ENCODE results near the gene CD300H.

DNA sequence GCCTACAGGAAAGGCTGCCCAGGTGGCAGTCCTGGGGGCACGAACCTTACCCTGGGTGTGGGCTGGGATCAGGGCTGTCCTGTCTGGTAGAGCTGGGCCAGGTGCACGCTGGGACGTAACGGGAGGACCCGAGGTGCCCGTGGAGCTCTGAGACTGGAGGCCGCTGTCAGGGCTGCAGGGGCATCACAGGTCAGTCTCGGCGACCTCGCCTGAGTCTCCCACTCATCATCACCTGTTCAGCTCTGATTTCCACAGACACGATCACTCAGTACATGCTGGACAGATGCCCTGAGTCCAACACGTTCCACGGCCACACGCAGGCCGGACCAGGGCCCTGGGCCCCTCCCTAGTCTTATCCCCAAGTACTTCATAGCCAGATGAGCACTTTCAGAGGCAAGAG, 16.7 kb downstream of the CD300H start:
- TF ChIP-seq, protein P1, sequence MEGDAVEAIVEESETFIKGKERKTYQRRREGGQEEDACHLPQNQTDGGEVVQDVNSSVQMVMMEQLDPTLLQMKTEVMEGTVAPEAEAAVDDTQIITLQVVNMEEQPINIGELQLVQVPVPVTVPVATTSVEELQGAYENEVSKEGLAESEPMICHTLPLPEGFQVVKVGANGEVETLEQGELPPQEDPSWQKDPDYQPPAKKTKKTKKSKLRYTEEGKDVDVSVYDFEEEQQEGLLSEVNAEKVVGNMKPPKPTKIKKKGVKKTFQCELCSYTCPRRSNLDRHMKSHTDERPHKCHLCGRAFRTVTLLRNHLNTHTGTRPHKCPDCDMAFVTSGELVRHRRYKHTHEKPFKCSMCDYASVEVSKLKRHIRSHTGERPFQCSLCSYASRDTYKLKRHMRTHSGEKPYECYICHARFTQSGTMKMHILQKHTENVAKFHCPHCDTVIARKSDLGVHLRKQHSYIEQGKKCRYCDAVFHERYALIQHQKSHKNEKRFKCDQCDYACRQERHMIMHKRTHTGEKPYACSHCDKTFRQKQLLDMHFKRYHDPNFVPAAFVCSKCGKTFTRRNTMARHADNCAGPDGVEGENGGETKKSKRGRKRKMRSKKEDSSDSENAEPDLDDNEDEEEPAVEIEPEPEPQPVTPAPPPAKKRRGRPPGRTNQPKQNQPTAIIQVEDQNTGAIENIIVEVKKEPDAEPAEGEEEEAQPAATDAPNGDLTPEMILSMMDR (IDR thresholded peaks at IDR 0.05 in 2 of 3, conservative IDR thresholded peaks at IDR 0.05 in 1 of 3; ENCODE audit: borderline replicate concordance in 1 of 3, insufficient read depth in 1 of 3, low read depth in 2 of 3, low read length in 2 of 3): no peak
- no peak for TF ChIP-seq POLR2A (IDR thresholded peaks at IDR 0.05; ENCODE audit: borderline replicate concordance, extremely low read depth, insufficient read depth, insufficient read length)
- no peak for TF ChIP-seq POLR2AphosphoS5 (IDR thresholded peaks at IDR 0.05; ENCODE audit: low read depth, low read length)
- TF ChIP-seq, protein P2, sequence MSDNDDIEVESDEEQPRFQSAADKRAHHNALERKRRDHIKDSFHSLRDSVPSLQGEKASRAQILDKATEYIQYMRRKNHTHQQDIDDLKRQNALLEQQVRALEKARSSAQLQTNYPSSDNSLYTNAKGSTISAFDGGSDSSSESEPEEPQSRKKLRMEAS (IDR thresholded peaks at IDR 0.05): no peak
- TF ChIP-seq EZH2 (IDR thresholded peaks at IDR 0.05): no peak
- no peak for TF ChIP-seq RAD21 (IDR thresholded peaks at IDR 0.05; ENCODE audit: low read depth)
- TF ChIP-seq, protein P3, sequence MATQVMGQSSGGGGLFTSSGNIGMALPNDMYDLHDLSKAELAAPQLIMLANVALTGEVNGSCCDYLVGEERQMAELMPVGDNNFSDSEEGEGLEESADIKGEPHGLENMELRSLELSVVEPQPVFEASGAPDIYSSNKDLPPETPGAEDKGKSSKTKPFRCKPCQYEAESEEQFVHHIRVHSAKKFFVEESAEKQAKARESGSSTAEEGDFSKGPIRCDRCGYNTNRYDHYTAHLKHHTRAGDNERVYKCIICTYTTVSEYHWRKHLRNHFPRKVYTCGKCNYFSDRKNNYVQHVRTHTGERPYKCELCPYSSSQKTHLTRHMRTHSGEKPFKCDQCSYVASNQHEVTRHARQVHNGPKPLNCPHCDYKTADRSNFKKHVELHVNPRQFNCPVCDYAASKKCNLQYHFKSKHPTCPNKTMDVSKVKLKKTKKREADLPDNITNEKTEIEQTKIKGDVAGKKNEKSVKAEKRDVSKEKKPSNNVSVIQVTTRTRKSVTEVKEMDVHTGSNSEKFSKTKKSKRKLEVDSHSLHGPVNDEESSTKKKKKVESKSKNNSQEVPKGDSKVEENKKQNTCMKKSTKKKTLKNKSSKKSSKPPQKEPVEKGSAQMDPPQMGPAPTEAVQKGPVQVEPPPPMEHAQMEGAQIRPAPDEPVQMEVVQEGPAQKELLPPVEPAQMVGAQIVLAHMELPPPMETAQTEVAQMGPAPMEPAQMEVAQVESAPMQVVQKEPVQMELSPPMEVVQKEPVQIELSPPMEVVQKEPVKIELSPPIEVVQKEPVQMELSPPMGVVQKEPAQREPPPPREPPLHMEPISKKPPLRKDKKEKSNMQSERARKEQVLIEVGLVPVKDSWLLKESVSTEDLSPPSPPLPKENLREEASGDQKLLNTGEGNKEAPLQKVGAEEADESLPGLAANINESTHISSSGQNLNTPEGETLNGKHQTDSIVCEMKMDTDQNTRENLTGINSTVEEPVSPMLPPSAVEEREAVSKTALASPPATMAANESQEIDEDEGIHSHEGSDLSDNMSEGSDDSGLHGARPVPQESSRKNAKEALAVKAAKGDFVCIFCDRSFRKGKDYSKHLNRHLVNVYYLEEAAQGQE (IDR thresholded peaks at IDR 0.05; ENCODE audit: low read depth): no peak
- no peak for TF ChIP-seq SP1 (IDR thresholded peaks at IDR 0.05; ENCODE audit: low read depth)
- TF ChIP-seq EZH2phosphoT487 (IDR thresholded peaks at IDR 0.05; ENCODE audit: borderline replicate concordance): no peak
- no peak for TF ChIP-seq SIN3A (IDR thresholded peaks at IDR 0.05; ENCODE audit: low read depth)

Data from HCT116 (cell line).